ENCODE results near the gene LRRTM3. TPM values are rescaled to one million over a fixed set of nuclear protein-coding genes. Genes with fewer than 3 reads are reported as not detected.

The LRRTM3 gene
- total and polyA plus RNA-seq, 7 donors, result 0.01 to 0.03 TPM; not detected in 5

DNA sequence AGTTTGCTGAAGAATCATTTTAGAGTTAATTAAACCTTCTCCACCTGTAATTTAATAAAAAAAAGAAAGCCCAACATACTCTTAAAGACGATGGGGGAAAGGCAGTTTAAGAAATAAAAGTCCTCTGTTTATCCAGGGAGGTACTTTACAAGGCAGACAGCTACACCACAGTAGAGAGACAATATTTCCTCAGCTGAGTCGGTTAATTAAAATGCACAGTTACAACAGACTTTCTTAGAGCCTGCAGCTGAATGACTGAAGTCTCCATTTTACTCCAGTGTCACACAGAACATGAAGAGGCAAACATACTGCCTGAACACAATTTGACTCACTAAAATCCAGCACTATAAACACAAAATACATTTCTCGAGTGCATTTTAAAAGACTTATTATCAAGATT lies 15.1 kb downstream of the LRRTM3 start:
- WGBS, 3 donors, result 43 to 56% (median 49%) methylated on average over 3 of the region's 3 CpGs
- ATAC-seq (no peak), DNase-seq (no peak)
- Histone ChIP-seq H3K9me3 (no peaks in the 10 kb centered on the region), H3K27me3 (ENCODE audit: insufficient read depth in 3 of 3, low read length in 2 of 3) (no peaks in the 10 kb centered on the region), H3K27ac (no peak overlapping the region), H3K36me3 (ENCODE audit: insufficient read depth in 1 of 2, low read depth in 1 of 2) (no peaks in the 10 kb centered on the region), H3K4me3 (no peak overlapping the region), H3K4me1 (no peaks in the 10 kb centered on the region)
- intact Hi-C loops (cut with DNase I), result no loop called here
- TF ChIP-seq, protein P1, sequence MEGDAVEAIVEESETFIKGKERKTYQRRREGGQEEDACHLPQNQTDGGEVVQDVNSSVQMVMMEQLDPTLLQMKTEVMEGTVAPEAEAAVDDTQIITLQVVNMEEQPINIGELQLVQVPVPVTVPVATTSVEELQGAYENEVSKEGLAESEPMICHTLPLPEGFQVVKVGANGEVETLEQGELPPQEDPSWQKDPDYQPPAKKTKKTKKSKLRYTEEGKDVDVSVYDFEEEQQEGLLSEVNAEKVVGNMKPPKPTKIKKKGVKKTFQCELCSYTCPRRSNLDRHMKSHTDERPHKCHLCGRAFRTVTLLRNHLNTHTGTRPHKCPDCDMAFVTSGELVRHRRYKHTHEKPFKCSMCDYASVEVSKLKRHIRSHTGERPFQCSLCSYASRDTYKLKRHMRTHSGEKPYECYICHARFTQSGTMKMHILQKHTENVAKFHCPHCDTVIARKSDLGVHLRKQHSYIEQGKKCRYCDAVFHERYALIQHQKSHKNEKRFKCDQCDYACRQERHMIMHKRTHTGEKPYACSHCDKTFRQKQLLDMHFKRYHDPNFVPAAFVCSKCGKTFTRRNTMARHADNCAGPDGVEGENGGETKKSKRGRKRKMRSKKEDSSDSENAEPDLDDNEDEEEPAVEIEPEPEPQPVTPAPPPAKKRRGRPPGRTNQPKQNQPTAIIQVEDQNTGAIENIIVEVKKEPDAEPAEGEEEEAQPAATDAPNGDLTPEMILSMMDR (IDR thresholded peaks at IDR 0.05), result no peak

DNA sequence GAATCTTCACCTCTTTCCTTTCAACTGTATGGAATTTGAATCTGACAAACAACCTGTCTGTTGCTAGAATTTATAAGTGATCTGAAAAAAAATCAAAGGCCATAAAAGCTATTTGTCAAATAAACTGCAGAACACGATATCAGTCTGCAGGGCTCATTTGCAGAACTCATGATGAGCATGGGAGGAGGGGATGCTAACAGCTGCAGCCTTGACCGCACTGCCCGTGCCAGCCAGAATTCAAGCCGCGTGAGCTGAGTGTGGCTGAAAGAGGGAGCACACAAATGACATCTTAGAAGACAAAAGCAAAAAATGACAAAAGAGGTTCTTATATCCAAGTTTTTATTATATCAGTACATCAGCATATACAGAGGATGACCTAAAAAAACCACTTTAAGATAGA lies 15.7 kb downstream of the LRRTM3 start:
- Histone ChIP-seq H3K27me3 (ENCODE audit: insufficient read depth in 3 of 3, low read length in 2 of 3) (no peaks in the 10 kb centered on the region), H3K9me3 (no peaks in the 10 kb centered on the region), H3K4me1 (no peaks in the 10 kb centered on the region), H3K27ac (no peak overlapping the region), H3K4me3 (no peak overlapping the region), H3K36me3 (ENCODE audit: insufficient read depth in 1 of 2, low read depth in 1 of 2) (no peaks in the 10 kb centered on the region)
- TF ChIP-seq, protein P1 (IDR thresholded peaks at IDR 0.05), result no peak
- DNase-seq, result no peak
- WGBS, 3 donors, result 26 to 53% (median 30%) methylated on average over 5 of the region's 5 CpGs
- intact Hi-C loops (cut with DNase I), result no loop called here
- peak in 1 of 4 donors; percentile 55 for ATAC-seq

DNA sequence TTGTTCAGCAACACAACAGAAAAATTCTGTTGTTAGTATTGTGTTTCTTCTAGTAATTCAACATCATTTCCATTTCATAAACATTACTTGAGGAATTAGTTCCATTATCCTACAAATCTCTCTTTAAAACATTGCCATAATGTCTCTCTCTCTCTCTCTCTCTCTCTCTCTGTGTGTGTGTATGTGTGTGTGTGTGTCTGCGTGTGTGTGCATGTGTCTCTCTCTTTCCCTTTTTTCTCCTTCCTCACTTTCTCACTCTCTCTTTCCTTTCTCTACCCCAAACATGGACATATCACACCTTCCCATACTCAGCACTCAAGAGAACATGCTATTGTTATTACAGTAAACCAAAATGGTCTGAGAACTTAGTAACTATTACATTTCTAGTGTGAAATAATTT lies 16.6 kb downstream of the LRRTM3 start:
- DNase-seq (no peak), ATAC-seq (no peak)
- no peak overlapping the region for H3K27ac ChIP-seq
- H3K27me3 ChIP-seq (ENCODE audit: insufficient read depth in 3 of 3, low read length in 2 of 3), result no peaks in the 10 kb centered on the region
- WGBS, 3 donors, result 85 to 88% (median 88%) methylated on average over 1 of the region's 1 CpG
- H3K36me3 ChIP-seq (ENCODE audit: insufficient read depth in 1 of 2, low read depth in 1 of 2), result no peaks in the 10 kb centered on the region
- intact Hi-C loops (cut with DNase I), result no loop called here
- H3K4me1 ChIP-seq, result no peaks in the 10 kb centered on the region
- H3K4me3 ChIP-seq, result no peak overlapping the region
- TF ChIP-seq, protein P1 (IDR thresholded peaks at IDR 0.05), result no peak
- no peaks in the 10 kb centered on the region for H3K9me3 ChIP-seq

DNA sequence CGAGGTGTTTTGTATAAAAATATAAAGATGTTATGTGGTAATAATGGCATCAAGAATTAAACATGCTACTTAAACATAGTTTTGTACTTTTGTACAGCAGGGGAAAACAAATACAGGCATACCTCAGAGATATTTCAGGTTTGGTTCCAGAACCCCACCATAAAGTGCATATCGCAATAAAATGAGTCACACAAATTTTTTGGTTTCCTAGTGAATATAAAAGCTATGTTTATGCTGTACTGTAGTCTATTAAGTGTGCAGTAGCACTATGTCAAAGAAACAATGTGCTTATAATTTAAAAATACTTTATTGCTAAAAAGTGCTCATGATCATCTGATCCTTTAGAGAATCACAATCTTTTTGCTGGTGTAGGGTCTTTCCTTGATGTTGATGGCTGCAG lies 17.8 kb downstream of the LRRTM3 start:
- Histone ChIP-seq H3K4me1 (no peaks in the 10 kb centered on the region), H3K36me3 (ENCODE audit: insufficient read depth in 1 of 2, low read depth in 1 of 2) (no peaks in the 10 kb centered on the region), H3K9me3 (no peaks in the 10 kb centered on the region), H3K27me3 (ENCODE audit: insufficient read depth in 3 of 3, low read length in 2 of 3) (no peaks in the 10 kb centered on the region), H3K27ac (no peak overlapping the region), H3K4me3 (no peak overlapping the region)
- ATAC-seq (no peak), DNase-seq (no peak)
- 73 to 97% (median 95%) methylated on average over 2 of the region's 2 CpGs for WGBS, 3 donors
- TF ChIP-seq, protein P1 (IDR thresholded peaks at IDR 0.05), result no peak
- intact Hi-C loops (cut with DNase I), result no loop called here

DNA sequence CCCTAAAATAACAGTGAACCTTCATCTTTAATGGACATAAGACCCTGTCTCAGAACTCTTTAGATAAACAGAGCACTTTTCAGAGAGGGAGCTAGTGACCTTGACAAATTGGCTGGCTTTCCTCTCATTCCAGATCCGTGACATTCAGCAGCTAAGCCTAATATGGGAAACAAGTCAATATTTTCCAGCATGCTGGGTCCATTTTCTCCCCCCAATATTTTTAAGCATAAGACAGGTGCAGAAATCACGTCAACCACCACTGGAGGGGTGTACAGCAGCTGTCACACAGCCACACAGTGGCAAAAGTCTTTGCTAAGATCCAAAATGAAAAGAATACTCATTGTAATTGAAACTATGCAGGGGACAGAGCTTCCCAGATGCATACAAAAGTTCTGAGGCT lies 26.1 kb downstream of the LRRTM3 start:
- 32 to 52% (median 43%) methylated on average over 2 of the region's 2 CpGs for WGBS, 3 donors
- TF ChIP-seq, protein P1 (IDR thresholded peaks at IDR 0.05), result no peak
- Histone ChIP-seq H3K4me3 (no peak overlapping the region), H3K27ac (no peak overlapping the region), H3K4me1 (no peaks in the 10 kb centered on the region), H3K36me3 (ENCODE audit: insufficient read depth in 1 of 2, low read depth in 1 of 2) (no peaks in the 10 kb centered on the region), H3K27me3 (ENCODE audit: insufficient read depth in 3 of 3, low read length in 2 of 3) (no peaks in the 10 kb centered on the region), H3K9me3 (no peaks in the 10 kb centered on the region)
- DNase-seq (no peak), ATAC-seq (no peak)
- intact Hi-C loops (cut with DNase I), result no loop called here
